ENCODE data around the gene KAT2B.
"Not testable (repeated sequence)": the region's sequence is repeated elsewhere in the genome, so short reads cannot be mapped to it uniquely, and the experiment has no call there.

Gene KAT2B

GRCh38 chr3:20039765-20040547, at the start of gene KAT2B:
TSS of gene KAT2B (plus strand) at chr3:20040446. CDS start at chr3:20040478, 32 bp downstream.
- peak; percentile 66 for DNase-seq

GRCh38 chr3:19994796-19995195, 45.5 kb upstream of the KAT2B start:
- DNase-seq: no peak

GRCh38 chr3:19997502-19997901, 42.7 kb upstream of the KAT2B start:
- no peak for DNase-seq

GRCh38 chr3:20001932-20002331, 38.3 kb upstream of the KAT2B start:
- no peak for DNase-seq

- DNase-seq: no peak
These were observed 32.3 kb upstream of the KAT2B start for GRCh38 chr3:20007960-20008359.

GRCh38 chr3:20008646-20009045, 31.6 kb upstream of the KAT2B start:
- DNase-seq: no peak

- DNase-seq: no peak
These were observed 28.1 kb upstream of the KAT2B start, which contains the start of gene PP2D1 for GRCh38 chr3:20012164-20012563. TSS of gene PP2D1 (minus strand) at chr3:20012264. CDS start at chr3:20012072, 192 bp downstream.

GRCh38 chr3:20013396-20013795, 26.9 kb upstream of the KAT2B start:
- DNase-seq: no peak

GRCh38 chr3:20015525-20015924, 24.7 kb upstream of the KAT2B start:
- no peak for DNase-seq

GRCh38 chr3:20016076-20016475, 24.2 kb upstream of the KAT2B start:
- not testable (repeated sequence) for DNase-seq

GRCh38 chr3:20022954-20023622, 17.2 kb upstream of the KAT2B start:
- no peak for DNase-seq

GRCh38 chr3:20023623-20024405, 16.4 kb upstream of the KAT2B start:
- DNase-seq: peak; percentile 36

- no peak for DNase-seq
These were observed 13.1 kb upstream of the KAT2B start for GRCh38 chr3:20027136-20027535.

GRCh38 chr3:20028905-20029331, 11.3 kb upstream of the KAT2B start:
- no peak for DNase-seq

GRCh38 chr3:20031939-20032338, 8.3 kb upstream of the KAT2B start:
- DNase-seq: not testable (repeated sequence)

- no peak for DNase-seq
These were observed 5.2 kb upstream of the KAT2B start for GRCh38 chr3:20035019-20035418.

GRCh38 chr3:20037255-20037996, 2.8 kb upstream of the KAT2B start:
- DNase-seq: no peak

- DNase-seq: no peak
These were observed 1.4 kb upstream of the KAT2B start for GRCh38 chr3:20038699-20039465.

GRCh38 chr3:20039466-20039764, 831 bp upstream of the KAT2B start:
- no peak for DNase-seq

GRCh38 chr3:20040548-20041196, 426 bp downstream of the KAT2B start:
- peak; percentile 52 for DNase-seq

GRCh38 chr3:20041197-20041780, 1.0 kb downstream of the KAT2B start:
- DNase-seq: peak; percentile 60
